ENCODE data around the gene COBL.

Gene COBL

DNA sequence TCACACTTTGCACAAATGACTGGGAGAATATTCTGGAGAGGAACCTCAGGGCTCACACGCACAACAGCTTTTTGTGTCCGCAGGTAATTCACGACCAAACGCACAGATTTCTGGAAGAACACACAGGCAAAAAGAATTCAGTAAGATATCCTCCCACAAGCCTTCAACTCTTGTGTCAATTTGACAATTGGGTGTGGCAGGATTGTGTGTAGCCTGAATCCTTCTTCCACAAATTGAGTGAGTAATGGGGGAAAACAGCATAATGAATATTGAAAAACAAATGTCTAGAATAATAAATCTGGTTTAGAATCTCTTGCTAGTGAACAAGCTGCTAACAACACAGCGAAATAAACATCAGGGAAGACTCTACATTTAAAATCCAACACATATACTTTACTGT lies 125.6 kb downstream of the COBL start:
- H2AFZ ChIP-seq, result no peak overlapping the region
- no peak overlapping the region for H3K4me2 ChIP-seq (ENCODE audit: low read length)
- no peaks in the 10 kb centered on the region for H3K27me3 ChIP-seq (ENCODE audit: control insufficient read depth, insufficient read depth, low read length)
- TF ChIP-seq, protein P1, sequence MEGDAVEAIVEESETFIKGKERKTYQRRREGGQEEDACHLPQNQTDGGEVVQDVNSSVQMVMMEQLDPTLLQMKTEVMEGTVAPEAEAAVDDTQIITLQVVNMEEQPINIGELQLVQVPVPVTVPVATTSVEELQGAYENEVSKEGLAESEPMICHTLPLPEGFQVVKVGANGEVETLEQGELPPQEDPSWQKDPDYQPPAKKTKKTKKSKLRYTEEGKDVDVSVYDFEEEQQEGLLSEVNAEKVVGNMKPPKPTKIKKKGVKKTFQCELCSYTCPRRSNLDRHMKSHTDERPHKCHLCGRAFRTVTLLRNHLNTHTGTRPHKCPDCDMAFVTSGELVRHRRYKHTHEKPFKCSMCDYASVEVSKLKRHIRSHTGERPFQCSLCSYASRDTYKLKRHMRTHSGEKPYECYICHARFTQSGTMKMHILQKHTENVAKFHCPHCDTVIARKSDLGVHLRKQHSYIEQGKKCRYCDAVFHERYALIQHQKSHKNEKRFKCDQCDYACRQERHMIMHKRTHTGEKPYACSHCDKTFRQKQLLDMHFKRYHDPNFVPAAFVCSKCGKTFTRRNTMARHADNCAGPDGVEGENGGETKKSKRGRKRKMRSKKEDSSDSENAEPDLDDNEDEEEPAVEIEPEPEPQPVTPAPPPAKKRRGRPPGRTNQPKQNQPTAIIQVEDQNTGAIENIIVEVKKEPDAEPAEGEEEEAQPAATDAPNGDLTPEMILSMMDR (IDR thresholded peaks at IDR 0.05), result no peak
- H3K79me2 ChIP-seq, result no peaks in the 10 kb centered on the region
- no peaks in the 10 kb centered on the region for H3K9me3 ChIP-seq (ENCODE audit: control insufficient read depth, low read length)
- H3K36me3 ChIP-seq (ENCODE audit: control insufficient read depth, insufficient read depth, low read length), result no peaks in the 10 kb centered on the region
- no peak overlapping the region for H3K4me3 ChIP-seq (ENCODE audit: low read depth, low read length)
- peaks cover 34% of the 10 kb centered on the region for H3K4me1 ChIP-seq
- H3K27ac ChIP-seq, result no peak overlapping the region
- H3K9ac ChIP-seq, result no peak overlapping the region

DNA sequence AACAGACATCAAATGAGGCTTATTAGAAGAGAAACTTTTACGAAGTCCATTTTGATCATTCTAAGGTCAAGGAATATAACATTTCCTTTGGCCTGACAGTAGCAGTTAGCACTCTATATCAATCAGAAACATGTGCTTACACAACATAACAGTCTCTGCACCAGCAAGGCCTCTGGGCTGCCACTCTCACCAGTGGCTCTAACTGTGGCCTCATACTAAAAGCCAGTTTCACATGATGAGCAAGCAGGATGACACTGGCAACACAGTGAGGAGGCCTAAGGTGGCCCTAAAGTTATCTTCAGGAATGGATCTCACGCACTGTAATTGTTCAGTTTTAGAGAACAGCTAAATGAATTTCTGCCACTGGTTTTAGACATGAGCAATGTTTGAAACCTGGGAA lies 126.8 kb downstream of the COBL start:
- no peaks in the 10 kb centered on the region for H3K79me2 ChIP-seq
- no peaks in the 10 kb centered on the region for H3K36me3 ChIP-seq (ENCODE audit: control insufficient read depth, insufficient read depth, low read length)
- TF ChIP-seq, protein P1 (IDR thresholded peaks at IDR 0.05), result no peak
- no peaks in the 10 kb centered on the region for H3K27me3 ChIP-seq (ENCODE audit: control insufficient read depth, insufficient read depth, low read length)
- H2AFZ ChIP-seq, result peak overlapping the region; percentile 43
- no peak overlapping the region for H3K4me3 ChIP-seq (ENCODE audit: low read depth, low read length)
- peaks cover 38% of the 10 kb centered on the region for H3K4me1 ChIP-seq
- H3K27ac ChIP-seq, result peak overlapping the region; percentile 95
- no peaks in the 10 kb centered on the region for H3K9me3 ChIP-seq (ENCODE audit: control insufficient read depth, low read length)
- H3K9ac ChIP-seq, result peak overlapping the region; percentile 5
- H3K4me2 ChIP-seq (ENCODE audit: low read length), result no peak overlapping the region

DNA sequence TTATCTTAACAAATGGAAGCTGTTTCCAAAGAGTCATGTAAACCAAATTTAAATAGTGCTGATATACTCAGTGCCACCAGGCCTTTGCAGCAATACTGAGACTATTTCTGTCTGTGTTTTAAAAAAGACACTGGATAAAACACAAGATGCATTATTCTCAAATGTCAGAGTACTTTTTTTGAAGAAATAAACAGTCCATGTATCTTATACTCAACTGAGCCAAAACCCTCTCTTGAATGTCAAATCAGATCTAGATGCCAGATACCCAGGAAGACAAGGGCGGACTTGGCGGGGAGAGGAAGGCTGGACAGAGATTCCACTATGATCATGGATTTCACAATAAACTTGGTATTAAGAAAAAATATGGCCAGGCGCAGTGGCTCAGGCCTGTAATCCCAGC lies 127.6 kb downstream of the COBL start:
- Histone ChIP-seq H3K27ac (peak overlapping the region; percentile 95), H3K27me3 (ENCODE audit: control insufficient read depth, insufficient read depth, low read length) (no peaks in the 10 kb centered on the region), H3K4me2 (ENCODE audit: low read length) (no peak overlapping the region), H3K4me3 (ENCODE audit: low read depth, low read length) (no peak overlapping the region), H3K36me3 (ENCODE audit: control insufficient read depth, insufficient read depth, low read length) (no peaks in the 10 kb centered on the region), H3K9me3 (ENCODE audit: control insufficient read depth, low read length) (no peaks in the 10 kb centered on the region), H3K9ac (no peak overlapping the region), H2AFZ (peak overlapping the region; percentile 40), H3K4me1 (peaks cover 38% of the 10 kb centered on the region), H3K79me2 (no peaks in the 10 kb centered on the region)
- TF ChIP-seq, protein P1 (IDR thresholded peaks at IDR 0.05), result no peak

DNA sequence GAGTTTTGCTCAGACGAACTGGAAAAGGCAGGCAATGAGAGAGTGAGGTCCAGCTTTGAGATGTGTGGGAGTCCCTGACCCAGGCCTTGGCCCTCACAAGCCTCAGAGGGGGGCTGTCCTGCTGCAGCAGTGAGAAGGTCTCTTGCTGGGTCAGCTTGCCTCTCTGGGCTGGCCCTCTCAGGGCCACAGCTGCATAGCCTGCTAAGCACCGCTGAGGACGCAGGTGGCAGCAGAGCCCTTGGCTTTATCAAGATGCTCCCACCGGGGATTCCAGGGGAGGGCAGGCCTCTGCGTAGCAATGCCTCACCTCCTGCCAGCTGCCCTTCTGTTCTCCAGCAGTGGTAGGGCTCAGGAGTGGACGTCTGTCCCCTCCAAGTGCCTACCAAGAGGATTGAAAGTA lies 128.7 kb downstream of the COBL start:
- Histone ChIP-seq H3K27ac (peak overlapping the region; percentile 95), H3K27me3 (ENCODE audit: control insufficient read depth, insufficient read depth, low read length) (no peaks in the 10 kb centered on the region), H3K79me2 (no peaks in the 10 kb centered on the region), H3K9ac (no peak overlapping the region), H2AFZ (peak overlapping the region; percentile 80), H3K36me3 (ENCODE audit: control insufficient read depth, insufficient read depth, low read length) (no peaks in the 10 kb centered on the region), H3K4me3 (ENCODE audit: low read depth, low read length) (no peak overlapping the region), H3K4me2 (ENCODE audit: low read length) (no peak overlapping the region), H3K4me1 (peaks cover 39% of the 10 kb centered on the region), H3K9me3 (ENCODE audit: control insufficient read depth, low read length) (no peaks in the 10 kb centered on the region)
- TF ChIP-seq, protein P1 (IDR thresholded peaks at IDR 0.05), result peak; percentile 81

DNA sequence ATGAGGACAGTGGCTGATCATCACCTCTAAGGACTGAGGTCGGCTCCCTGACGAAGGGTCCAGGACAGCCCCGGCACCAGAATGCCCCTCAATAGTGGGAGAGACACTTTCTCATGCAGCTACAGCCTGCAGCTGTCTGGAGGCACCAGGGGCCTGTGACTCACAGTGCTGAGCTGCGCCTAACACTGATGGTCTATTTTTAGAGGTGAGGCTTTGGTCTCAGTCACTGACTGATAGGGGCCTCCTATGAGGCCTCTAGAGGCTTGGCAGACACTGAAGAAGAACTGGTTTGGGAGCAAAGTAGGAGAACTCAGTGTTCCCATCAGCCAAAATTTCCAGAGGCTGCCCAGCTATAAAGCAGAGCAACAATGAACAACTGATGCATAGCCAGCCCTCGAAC lies 130.1 kb downstream of the COBL start:
- no peak overlapping the region for H3K4me2 ChIP-seq (ENCODE audit: low read length)
- H3K27ac ChIP-seq, result peak overlapping the region; percentile 68
- no peak overlapping the region for H2AFZ ChIP-seq
- no peak overlapping the region for H3K4me3 ChIP-seq (ENCODE audit: low read depth, low read length)
- no peaks in the 10 kb centered on the region for H3K36me3 ChIP-seq (ENCODE audit: control insufficient read depth, insufficient read depth, low read length)
- H3K27me3 ChIP-seq (ENCODE audit: control insufficient read depth, insufficient read depth, low read length), result no peaks in the 10 kb centered on the region
- TF ChIP-seq, protein P1 (IDR thresholded peaks at IDR 0.05), result no peak
- no peaks in the 10 kb centered on the region for H3K79me2 ChIP-seq
- no peaks in the 10 kb centered on the region for H3K9me3 ChIP-seq (ENCODE audit: control insufficient read depth, low read length)
- peaks cover 40% of the 10 kb centered on the region for H3K4me1 ChIP-seq
- no peak overlapping the region for H3K9ac ChIP-seq
